ENCODE results near the gene PSMB3.
A peak's percentile ranks its signal among the peaks of the same experiment; 100 is the strongest.

PSMB3 gene

GRCh38 chr17:38735161-38735997 is 17.2 kb upstream of the PSMB3 start:
- H3K79me2 ChIP-seq (ENCODE audit: control insufficient read depth, low read length), result peaks cover 18% of the 10 kb centered on the region
- no peaks in the 10 kb centered on the region for H3K27me3 ChIP-seq (ENCODE audit: control insufficient read depth, low read length)
- peaks cover 27% of the 10 kb centered on the region for H3K4me1 ChIP-seq (ENCODE audit: control insufficient read depth, low read length)
- no peaks in the 10 kb centered on the region for H4K20me1 ChIP-seq (ENCODE audit: control insufficient read depth, insufficient read depth, low read depth, low read length)
- H3K9me2 ChIP-seq (replicated peaks; ENCODE audit: control insufficient read depth, low read length), result no peaks in the 10 kb centered on the region
- no peak overlapping the region for H3K27ac ChIP-seq (ENCODE audit: low read depth, low read length)
- TF ChIP-seq EZH2phosphoT487 (IDR thresholded peaks at IDR 0.05; ENCODE audit: borderline replicate concordance, low read length) (no peak), CTCF (IDR thresholded peaks at IDR 0.05; ENCODE audit: low read depth, low read length, poor library complexity, severe bottlenecking) (peak; percentile 92)
- H3K9me3 ChIP-seq (ENCODE audit: control insufficient read depth, insufficient read depth, low read length), result no peaks in the 10 kb centered on the region
- H3K4me3 ChIP-seq (ENCODE audit: low read length), result no peak overlapping the region
- H3F3A ChIP-seq (ENCODE audit: control insufficient read depth, insufficient read depth), result peaks cover 5% of the 10 kb centered on the region; the same call in 1 of the 2 replicates
- peaks cover 29% of the 10 kb centered on the region for H3K36me3 ChIP-seq (ENCODE audit: control insufficient read depth, low read length)
- H3K4me2 ChIP-seq (ENCODE audit: low read length), result no peak overlapping the region

GRCh38 chr17:38738007-38738662 is 14.4 kb upstream of the PSMB3 start:
- no peaks in the 10 kb centered on the region for H3K27me3 ChIP-seq (ENCODE audit: control insufficient read depth, low read length)
- no peak overlapping the region for H3K27ac ChIP-seq (ENCODE audit: low read depth, low read length)
- peaks cover 35% of the 10 kb centered on the region for H3K4me1 ChIP-seq (ENCODE audit: control insufficient read depth, low read length)
- H3F3A ChIP-seq (ENCODE audit: control insufficient read depth, insufficient read depth), result peaks cover 5% of the 10 kb centered on the region; the same call in 1 of the 2 replicates
- H3K4me2 ChIP-seq (ENCODE audit: low read length), result peak overlapping the region; percentile 19; the same call in 1 of the 2 replicates
- H3K79me2 ChIP-seq (ENCODE audit: control insufficient read depth, low read length), result no peaks in the 10 kb centered on the region
- H4K20me1 ChIP-seq (ENCODE audit: control insufficient read depth, insufficient read depth, low read depth, low read length), result no peaks in the 10 kb centered on the region
- H3K9me3 ChIP-seq (ENCODE audit: control insufficient read depth, insufficient read depth, low read length), result no peaks in the 10 kb centered on the region
- H3K4me3 ChIP-seq (ENCODE audit: low read length), result no peak overlapping the region
- peaks cover 10% of the 10 kb centered on the region; the same call in 1 of the 2 replicates for H3K36me3 ChIP-seq (ENCODE audit: control insufficient read depth, low read length)
- no peaks in the 10 kb centered on the region for H3K9me2 ChIP-seq (replicated peaks; ENCODE audit: control insufficient read depth, low read length)
- TF ChIP-seq CTCF (IDR thresholded peaks at IDR 0.05; ENCODE audit: low read depth, low read length, poor library complexity, severe bottlenecking) (no peak), EZH2phosphoT487 (IDR thresholded peaks at IDR 0.05; ENCODE audit: borderline replicate concordance, low read length) (no peak)

- Histone ChIP-seq H3K9me2 (replicated peaks; ENCODE audit: control insufficient read depth, low read length) (no peaks in the 10 kb centered on the region), H3K36me3 (ENCODE audit: control insufficient read depth, low read length) (peaks cover 4% of the 10 kb centered on the region; the same call in 1 of the 2 replicates), H4K20me1 (ENCODE audit: control insufficient read depth, insufficient read depth, low read depth, low read length) (no peaks in the 10 kb centered on the region), H3K4me1 (ENCODE audit: control insufficient read depth, low read length) (peaks cover 40% of the 10 kb centered on the region), H3K4me3 (ENCODE audit: low read length) (no peak overlapping the region), H3K79me2 (ENCODE audit: control insufficient read depth, low read length) (no peaks in the 10 kb centered on the region), H3F3A (ENCODE audit: control insufficient read depth, insufficient read depth) (0 out of 2 replicates have a peak, but pooled peaks cover 1% of the 10 kb centered on the region), H3K27me3 (ENCODE audit: control insufficient read depth, low read length) (no peaks in the 10 kb centered on the region), H3K4me2 (ENCODE audit: low read length) (no peak overlapping the region), H3K27ac (ENCODE audit: low read depth, low read length) (no peak overlapping the region), H3K9me3 (ENCODE audit: control insufficient read depth, insufficient read depth, low read length) (no peaks in the 10 kb centered on the region)
- no peak for TF ChIP-seq CTCF (IDR thresholded peaks at IDR 0.05; ENCODE audit: low read depth, low read length, poor library complexity, severe bottlenecking)
- no peak for TF ChIP-seq EZH2phosphoT487 (IDR thresholded peaks at IDR 0.05; ENCODE audit: borderline replicate concordance, low read length)
These were observed 13.9 kb upstream of the PSMB3 start for GRCh38 chr17:38738686-38739085.
